RWPE2 (cell line): Measurements from ENCODE around the gene AADACL2.
"Not testable (repeated sequence)": the region's sequence is repeated elsewhere in the genome, so short reads cannot be mapped to it uniquely, and the experiment has no call there.

Experiments
- ATAC-seq: fragments of 200-7000 bp; cut with Tn5 transposase; 3 replicates; pipeline ENCODE4 v1.9.1; 2021; ENCODE audit warnings: low read depth
- DNase-seq: peaks from one replicate; pipeline ENCODE4 v3.0.0-alpha.2; 2020; ENCODE audit warnings: low spot score
- H3K27ac ChIP-seq: fragments of 450-650 bp; 2 replicates; pipeline ENCODE4 v1.5.1; 2017; ENCODE audit warnings: mild to moderate bottlenecking; ENCODE audit not compliant: poor library complexity, severe bottlenecking
- H3K27me3 ChIP-seq: fragments of 250-450 bp; sonication (Bioruptor Pico); 2 replicates; pipeline ENCODE4 v1.5.1; 2021; ENCODE audit warnings: mild to moderate bottlenecking, moderate library complexity; ENCODE audit not compliant: insufficient read depth, poor library complexity, severe bottlenecking
- H3K36me3 ChIP-seq: fragments of 250-450 bp; sonication (Bioruptor Pico); 2 replicates; pipeline ENCODE4 v1.5.1; 2020; ENCODE audit warnings: low read depth, mild to moderate bottlenecking, moderate library complexity
- H3K4me1 ChIP-seq: fragments of 250-450 bp; sonication (Bioruptor Pico); 2 replicates; pipeline ENCODE4 v1.5.1; 2021; ENCODE audit warnings: mild to moderate bottlenecking, moderate library complexity; ENCODE audit not compliant: insufficient read depth, poor library complexity, severe bottlenecking
- H3K4me3 ChIP-seq: fragments of 250-450 bp; sonication (Bioruptor Pico); 2 replicates; pipeline ENCODE4 v1.5.1; 2021; ENCODE audit warnings: mild to moderate bottlenecking, moderate library complexity; ENCODE audit not compliant: severe bottlenecking
- H3K9me3 ChIP-seq: fragments of 250-450 bp; sonication (Bioruptor Pico); 2 replicates; pipeline ENCODE4 v1.5.1; 2021; ENCODE audit warnings: mild to moderate bottlenecking, moderate library complexity; ENCODE audit not compliant: severe bottlenecking
- TF ChIP-seq, protein P1 (sequence below): fragments of 450-650 bp; IDR thresholded peaks from one replicate; pipeline ENCODE4 v1.5.1; 2017; ENCODE audit warnings: mild to moderate bottlenecking, moderate library complexity; ENCODE audit not compliant: poor library complexity, severe bottlenecking

Gene AADACL2

DNA sequence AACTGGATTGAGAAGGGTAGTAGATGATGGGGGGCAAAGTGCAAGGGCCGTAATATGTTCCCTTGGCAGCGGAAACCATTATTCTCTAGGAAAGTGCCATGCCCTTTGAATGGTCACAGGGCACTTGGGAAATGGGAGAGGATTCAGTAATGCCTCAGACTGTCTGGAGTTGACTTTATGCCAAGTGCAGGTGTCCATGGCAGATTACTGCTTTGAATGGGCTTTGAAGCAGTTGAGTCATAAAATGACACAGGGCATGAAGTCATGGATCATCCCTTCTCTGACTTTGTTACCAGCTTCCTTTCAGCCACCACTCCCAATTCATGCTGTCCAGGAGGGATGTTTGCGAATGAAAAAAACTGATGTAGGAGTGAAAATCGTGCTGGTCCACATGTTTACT, 20.1 kb downstream of the AADACL2 start:
- peak; percentile 41; the same call in 1 of the 3 replicates for ATAC-seq
- no peaks in the 10 kb centered on the region for H3K36me3 ChIP-seq
- TF ChIP-seq, protein P1, sequence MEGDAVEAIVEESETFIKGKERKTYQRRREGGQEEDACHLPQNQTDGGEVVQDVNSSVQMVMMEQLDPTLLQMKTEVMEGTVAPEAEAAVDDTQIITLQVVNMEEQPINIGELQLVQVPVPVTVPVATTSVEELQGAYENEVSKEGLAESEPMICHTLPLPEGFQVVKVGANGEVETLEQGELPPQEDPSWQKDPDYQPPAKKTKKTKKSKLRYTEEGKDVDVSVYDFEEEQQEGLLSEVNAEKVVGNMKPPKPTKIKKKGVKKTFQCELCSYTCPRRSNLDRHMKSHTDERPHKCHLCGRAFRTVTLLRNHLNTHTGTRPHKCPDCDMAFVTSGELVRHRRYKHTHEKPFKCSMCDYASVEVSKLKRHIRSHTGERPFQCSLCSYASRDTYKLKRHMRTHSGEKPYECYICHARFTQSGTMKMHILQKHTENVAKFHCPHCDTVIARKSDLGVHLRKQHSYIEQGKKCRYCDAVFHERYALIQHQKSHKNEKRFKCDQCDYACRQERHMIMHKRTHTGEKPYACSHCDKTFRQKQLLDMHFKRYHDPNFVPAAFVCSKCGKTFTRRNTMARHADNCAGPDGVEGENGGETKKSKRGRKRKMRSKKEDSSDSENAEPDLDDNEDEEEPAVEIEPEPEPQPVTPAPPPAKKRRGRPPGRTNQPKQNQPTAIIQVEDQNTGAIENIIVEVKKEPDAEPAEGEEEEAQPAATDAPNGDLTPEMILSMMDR: no peak

DNA sequence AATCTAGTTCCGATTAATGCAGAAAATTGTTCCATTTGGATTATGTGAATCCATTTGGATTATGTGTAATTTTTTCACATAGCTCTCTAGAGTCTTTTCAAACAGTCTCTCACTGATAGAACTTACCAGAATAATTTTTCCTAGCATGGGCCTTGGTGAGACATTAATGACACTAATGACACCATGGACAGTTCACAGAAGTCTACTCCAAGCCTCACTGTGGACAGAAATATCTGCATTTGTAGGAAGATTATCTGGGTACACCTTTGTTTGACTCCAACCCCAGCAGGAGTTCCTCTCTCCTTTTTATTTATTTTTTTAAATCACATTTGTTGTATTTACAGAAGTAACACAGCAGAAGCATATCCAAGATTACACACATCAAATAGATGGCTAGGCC, 27.9 kb downstream of the AADACL2 start:
- no peak for DNase-seq
- no peaks in the 10 kb centered on the region for H3K9me3 ChIP-seq
- H3K4me3 ChIP-seq: no peak overlapping the region
- peaks cover 10% of the 10 kb centered on the region for H3K4me1 ChIP-seq
- TF ChIP-seq, protein P1: no peak
- H3K27ac ChIP-seq: no peak overlapping the region
- H3K27me3 ChIP-seq: no peaks in the 10 kb centered on the region
- H3K36me3 ChIP-seq: no peaks in the 10 kb centered on the region
- ATAC-seq: no peak

More for the DNA sequence above, 20.1 kb downstream of the AADACL2 start:
- peaks cover 8% of the 10 kb centered on the region for H3K4me1 ChIP-seq
- H3K4me3 ChIP-seq: no peak overlapping the region
- no peak for DNase-seq
- no peak overlapping the region for H3K27ac ChIP-seq
- H3K27me3 ChIP-seq: no peaks in the 10 kb centered on the region
- H3K9me3 ChIP-seq: no peaks in the 10 kb centered on the region

DNA sequence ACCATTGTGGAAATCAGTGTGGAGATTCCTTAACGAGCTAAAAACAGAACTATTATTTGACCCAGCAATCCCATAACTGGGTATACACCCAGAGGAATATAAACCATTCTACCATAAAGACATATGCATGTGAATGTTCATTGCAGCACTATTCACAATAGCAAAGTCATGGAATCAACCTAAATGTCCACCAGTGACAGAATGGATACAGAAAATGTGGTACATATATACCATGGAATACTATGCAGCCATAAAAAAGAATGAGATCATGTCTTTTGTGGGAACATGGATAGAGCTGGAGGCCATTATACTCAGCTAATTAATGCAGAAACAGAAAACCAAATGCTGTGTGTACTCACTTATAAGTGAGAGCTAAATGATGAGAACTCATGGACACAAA, 31.0 kb downstream of the AADACL2 start:
- not testable (repeated sequence) for H3K4me3 ChIP-seq, H3K36me3 ChIP-seq, H3K27ac ChIP-seq, H3K9me3 ChIP-seq, H3K27me3 ChIP-seq, ATAC-seq, DNase-seq
- H3K4me1 ChIP-seq: peaks cover 14% of the 10 kb centered on the region

DNA sequence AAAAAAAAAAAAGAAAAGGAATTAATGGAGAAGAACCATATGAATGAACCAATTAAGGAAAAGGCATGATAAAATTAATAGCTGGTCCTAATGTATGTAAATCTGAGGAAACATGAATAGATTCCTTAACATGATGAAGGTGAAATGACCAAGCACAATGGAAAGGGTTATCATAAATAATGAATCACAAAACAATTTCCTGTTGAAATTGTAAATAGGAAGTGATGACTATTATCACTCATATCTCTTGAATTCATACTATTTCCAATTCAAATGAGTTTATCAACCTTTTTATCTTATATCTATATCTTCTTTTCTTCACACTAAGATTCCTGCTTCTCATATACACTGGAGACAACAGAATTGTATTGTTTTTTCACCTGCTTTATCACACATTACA, 32.0 kb downstream of the AADACL2 start:
- no peak for ATAC-seq
- Histone ChIP-seq H3K9me3 (no peaks in the 10 kb centered on the region), H3K4me3 (no peak overlapping the region), H3K4me1 (peaks cover 22% of the 10 kb centered on the region), H3K27me3 (no peaks in the 10 kb centered on the region), H3K36me3 (no peaks in the 10 kb centered on the region), H3K27ac (peak overlapping the region; percentile 30)
- DNase-seq: no peak
- TF ChIP-seq, protein P1: no peak

DNA sequence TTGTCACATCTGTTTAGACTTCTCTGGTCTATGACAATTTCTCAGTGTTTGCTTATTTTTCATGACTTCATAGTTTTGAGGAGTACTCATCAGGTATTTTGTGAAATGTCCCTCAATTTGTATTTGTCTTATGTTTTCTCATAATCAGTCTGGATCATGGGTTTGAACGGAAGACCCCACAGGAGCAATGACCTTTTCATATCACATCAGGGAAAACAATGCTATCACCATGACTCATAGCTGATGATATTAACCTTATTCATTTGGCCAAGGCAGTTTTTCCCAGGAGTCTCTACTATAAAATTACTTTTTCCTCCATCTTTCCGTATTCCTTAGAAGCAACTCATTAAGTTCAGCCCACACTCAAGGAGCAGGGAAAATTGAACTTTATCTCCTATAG, 32.7 kb downstream of the AADACL2 start:
- no peak overlapping the region for H3K4me3 ChIP-seq
- peak overlapping the region; percentile 30 for H3K27ac ChIP-seq
- no peak for DNase-seq
- H3K27me3 ChIP-seq: no peaks in the 10 kb centered on the region
- peaks cover 29% of the 10 kb centered on the region for H3K4me1 ChIP-seq
- TF ChIP-seq, protein P1: no peak
- no peaks in the 10 kb centered on the region for H3K36me3 ChIP-seq
- no peaks in the 10 kb centered on the region for H3K9me3 ChIP-seq
- ATAC-seq: no peak
